Uterus (tissue), 4 donors: ENCODE data around the gene ZMYND11. TPM values are rescaled to one million over a fixed set of nuclear protein-coding genes. Genes with fewer than 3 reads are reported as not detected.

ENCODE experiments used
- DNase-seq, 2 donors: peaks; one replicate each; pipeline ENCODE4 v3.0.0-alpha.2; 2019 to 2020
- H3K27ac ChIP-seq, 2 donors: fragments of 200-600 bp; sonication (generic); 1 replicate in 1 of 2; 2 replicates in 1 of 2; pipeline ENCODE4 v1.5.1; 2016 to 2018
- H3K27me3 ChIP-seq, 2 donors: fragments of 200-600 bp; sonication (generic); one replicate each; pipeline ENCODE4 v1.5.1; 2018 to 2019; ENCODE audit warnings: control low read depth in 1 of 2
- H3K36me3 ChIP-seq, 2 donors: fragments of 200-600 bp; sonication (generic); one replicate each; pipeline ENCODE4 v1.5.1; 2019; ENCODE audit warnings: control low read depth in 1 of 2
- H3K4me1 ChIP-seq, 2 donors: fragments of 200-600 bp; sonication (generic); one replicate each; pipeline ENCODE4 v1.5.1; 2018 to 2019; ENCODE audit warnings: control low read depth in 1 of 2
- H3K4me3 ChIP-seq, 2 donors: fragments of 200-600 bp; sonication (generic); 1 replicate in 1 of 2; 2 replicates in 1 of 2; pipeline ENCODE4 v1.5.1; 2018 to 2019; ENCODE audit warnings: mild to moderate bottlenecking in 1 of 2
- H3K9me3 ChIP-seq, 2 donors: fragments of 200-600 bp; sonication (generic); one replicate each; pipeline ENCODE4 v1.5.1; 2019; ENCODE audit warnings: control low read depth in 1 of 2
- CTCF ChIP-seq, 4 experiments: fragments of 200-600 bp in 2 of 4; fragments of 450-650 bp in 2 of 4; sonication (generic) in 2 of 4; IDR thresholded peaks; one replicate each; pipeline ENCODE4 v1.5.1; 2016 to 2019; ENCODE audit warnings: antibody characterized with exemption in 4 of 4, mild to moderate bottlenecking in 2 of 4, moderate library complexity in 1 of 4
- POLR2A ChIP-seq, 2 donors: fragments of 450-650 bp; IDR thresholded peaks; one replicate each; pipeline ENCODE4 v1.6.1; 2016; ENCODE audit warnings: antibody characterized with exemption in 2 of 2, mild to moderate bottlenecking in 1 of 2, moderate library complexity in 1 of 2
- intact Hi-C: fragments of 100-400 bp; cut with DNase I; formaldehyde crosslinking; loops from one replicate; pipeline ENCODE4 v1.15.1; 2023; ENCODE audit warnings: low total_unique reads
- total RNA-seq, 4 donors: library from RNA; depleted of rRNA in 3 of 4; stranded (reverse); fragments of >200 nt in 3 of 4; gene quantifications; one replicate each; pipeline versions ENCODE4 v1.1.0 to v1.2.4, GENCODE V29; 2014 to 2023
- donor health status: DM: yes; HTN: yes; CAD: no.

The ZMYND11 gene
- total RNA-seq, 4 donors from 2014 or later: 54.1 to 122 (median 104) TPM

GRCh38 chr10:90161-90560 is 45.1 kb upstream of the ZMYND11 start:
- Histone ChIP-seq H3K4me1 (no peaks in the 10 kb centered on the region), H3K27me3 (no peaks in the 10 kb centered on the region), H3K4me3 (no peak overlapping the region), H3K27ac (no peak overlapping the region), H3K9me3 (no peaks in the 10 kb centered on the region), H3K36me3 (no peaks in the 10 kb centered on the region)
- TF ChIP-seq CTCF (IDR thresholded peaks at IDR 0.05): no peak
- no peak for TF ChIP-seq POLR2A (IDR thresholded peaks at IDR 0.05)
- no peak for DNase-seq
- intact Hi-C loops: no loop called here

- H3K4me3 ChIP-seq: no peak overlapping the region
- no peak for DNase-seq
- H3K4me1 ChIP-seq: no peaks in the 10 kb centered on the region
- H3K27ac ChIP-seq: no peak overlapping the region
- no peaks in the 10 kb centered on the region for H3K9me3 ChIP-seq
- no peaks in the 10 kb centered on the region for H3K36me3 ChIP-seq
- no peaks in the 10 kb centered on the region for H3K27me3 ChIP-seq
- no peak for TF ChIP-seq POLR2A (IDR thresholded peaks at IDR 0.05)
- no peak for TF ChIP-seq CTCF (IDR thresholded peaks at IDR 0.05)
- intact Hi-C loops: no loop called here
These were observed 43.9 kb upstream of the ZMYND11 start for GRCh38 chr10:91313-91712.

GRCh38 chr10:92153-92552 is 43.1 kb upstream of the ZMYND11 start:
- DNase-seq: no peak
- Histone ChIP-seq H3K36me3 (no peaks in the 10 kb centered on the region), H3K9me3 (no peaks in the 10 kb centered on the region), H3K4me3 (no peak overlapping the region), H3K4me1 (no peaks in the 10 kb centered on the region), H3K27ac (no peak overlapping the region), H3K27me3 (no peaks in the 10 kb centered on the region)
- intact Hi-C loops: no loop called here
- no peak for TF ChIP-seq CTCF (IDR thresholded peaks at IDR 0.05)
- no peak for TF ChIP-seq POLR2A (IDR thresholded peaks at IDR 0.05)

- H3K4me1 ChIP-seq: no peaks in the 10 kb centered on the region
- H3K27ac ChIP-seq: no peak overlapping the region
- no peak for DNase-seq
- H3K36me3 ChIP-seq: no peaks in the 10 kb centered on the region
- H3K9me3 ChIP-seq: no peaks in the 10 kb centered on the region
- intact Hi-C loops: no loop called here
- TF ChIP-seq CTCF (IDR thresholded peaks at IDR 0.05) (no peak), POLR2A (IDR thresholded peaks at IDR 0.05) (no peak)
- no peaks in the 10 kb centered on the region for H3K27me3 ChIP-seq
- H3K4me3 ChIP-seq: no peak overlapping the region
These were observed 42.4 kb upstream of the ZMYND11 start for GRCh38 chr10:92846-93245.

GRCh38 chr10:94613-95012 is 40.6 kb upstream of the ZMYND11 start:
- H3K27me3 ChIP-seq: no peaks in the 10 kb centered on the region
- H3K9me3 ChIP-seq: no peaks in the 10 kb centered on the region
- no peak for TF ChIP-seq POLR2A (IDR thresholded peaks at IDR 0.05)
- TF ChIP-seq CTCF (IDR thresholded peaks at IDR 0.05): no peak
- H3K4me1 ChIP-seq: no peaks in the 10 kb centered on the region
- H3K4me3 ChIP-seq: no peak overlapping the region
- intact Hi-C loops: no loop called here
- H3K27ac ChIP-seq: no peak overlapping the region
- no peak for DNase-seq
- H3K36me3 ChIP-seq: no peaks in the 10 kb centered on the region
